B cell (primary cell): ENCODE measurements around the gene SLC35F5. TPM values are rescaled to one million over a fixed set of nuclear protein-coding genes. Genes with fewer than 3 reads are reported as not detected.

Source experiments
- ATAC-seq: fragments of 200-7000 bp; cut with Tn5 transposase; one replicate; pipeline ENCODE4 v1.10.0; 2021; ENCODE audit warnings: low read depth, mild to moderate bottlenecking, moderate number of reproducible peaks, moderate library complexity
- CTCF ChIA-PET: fragments of 350-600 bp; sonication (Branson Sonifier 250); formaldehyde crosslinking; loops from one replicate; lab custom pipeline; 2021; ENCODE audit warnings: antibody characterized with exemption, inconsistent platforms; lab: Charles Lee
- POLR2A ChIA-PET: fragments of 350-600 bp; sonication (Branson Sonifier 250); formaldehyde crosslinking; loops from one replicate; lab custom pipeline; 2021; ENCODE audit warnings: antibody characterized with exemption; lab: Charles Lee
- DNase-seq: peaks from one replicate; pipeline ENCODE4 v3.0.0; 2013
- H2AFZ ChIP-seq: 2 replicates; pipeline ENCODE4 v1.6.1; 2012; ENCODE audit warnings: mild to moderate bottlenecking, low read depth, low read length; ENCODE audit not compliant: insufficient read depth, poor library complexity, severe bottlenecking
- H3K27ac ChIP-seq, 2 donors: 1 replicate in 1 of 2; 2 replicates in 1 of 2; pipeline ENCODE4 v1.5.1; 2012 to 2013; ENCODE audit warnings: low read length in 2 of 2, mild to moderate bottlenecking in 2 of 2, moderate library complexity in 1 of 2
- H3K27me3 ChIP-seq, 4 experiments: fragments of 200-600 bp in 1 of 4; sonication (generic) in 1 of 4; replicated peaks in 1 of 4; 1 replicate in 2 of 4; 2 replicates in 2 of 4; pipeline versions ENCODE4 v1.6.1 to v1.7.0; 2013 to 2016; ENCODE audit warnings: low read length in 3 of 4, mild to moderate bottlenecking in 2 of 4, mixed read lengths in 1 of 4, moderate library complexity in 1 of 4; ENCODE audit not compliant: insufficient read depth in 4 of 4, control insufficient read depth in 3 of 4; ENCODE audit errors: control extremely low read depth in 1 of 4
- H3K36me3 ChIP-seq, 2 experiments: replicated peaks in 1 of 2; 1 replicate in 1 of 2; 2 replicates in 1 of 2; pipeline versions ENCODE4 v1.6.1 to v1.7.1; 2013; ENCODE audit warnings: low read length in 1 of 2; ENCODE audit not compliant: insufficient read depth in 2 of 2, control insufficient read depth in 1 of 2; ENCODE audit errors: control extremely low read depth in 1 of 2, extremely low read depth in 1 of 2
- H3K4me1 ChIP-seq, 2 donors: fragments of 200-600 bp in 1 of 2; sonication (generic) in 1 of 2; 1 replicate in 1 of 2; 2 replicates in 1 of 2; pipeline versions ENCODE4 v1.5.1 to v1.6.1; 2013 to 2017; ENCODE audit warnings: low read length in 2 of 2; ENCODE audit not compliant: control insufficient read depth in 2 of 2, insufficient read depth in 2 of 2
- H3K4me2 ChIP-seq: replicated peaks from 2 replicates; pipeline ENCODE3; 2012; ENCODE audit warnings: mild to moderate bottlenecking, low read depth, low read length; ENCODE audit not compliant: poor library complexity, severe bottlenecking
- H3K4me3 ChIP-seq, 5 experiments: fragments of 200-600 bp in 1 of 5; sonication (generic) in 1 of 5; 1 replicate in 3 of 5; 2 replicates in 2 of 5; pipeline versions ENCODE4 v1.5.1 to v1.7.0; 2011 to 2016; ENCODE audit warnings: low read length in 4 of 5, mild to moderate bottlenecking in 4 of 5, low read depth in 2 of 5, control low read depth in 1 of 5, moderate library complexity in 1 of 5; ENCODE audit not compliant: insufficient read depth in 1 of 5; ENCODE audit errors: control extremely low read depth in 1 of 5, extremely low read depth in 1 of 5
- H3K79me2 ChIP-seq: fragments of 200-600 bp; sonication (generic); one replicate; pipeline ENCODE4 v1.6.0; 2016; ENCODE audit warnings: low read length; ENCODE audit not compliant: control insufficient read depth, insufficient read depth
- H3K9ac ChIP-seq: fragments of 200-600 bp; sonication (generic); 2 replicates; pipeline ENCODE4 v1.6.1; 2017; ENCODE audit warnings: mild to moderate bottlenecking, low read length, moderate library complexity
- H3K9me3 ChIP-seq, 3 donors: one replicate each; pipeline versions ENCODE4 v1.6.1 to v1.7.1; 2013; ENCODE audit warnings: low read length in 2 of 3; ENCODE audit not compliant: control insufficient read depth in 2 of 3, insufficient read depth in 1 of 3; ENCODE audit errors: control extremely low read depth in 1 of 3
- H4K20me1 ChIP-seq: 2 replicates; pipeline ENCODE4 v1.6.0; 2012; ENCODE audit warnings: mild to moderate bottlenecking, low read length; ENCODE audit not compliant: insufficient read depth, control insufficient read depth, poor library complexity, severe bottlenecking
- H3K27ac Mint-ChIP-seq: one replicate; pipeline ENCODE4 v1.8.0; 2021; ENCODE audit warnings: mixed read lengths
- H3K27me3 Mint-ChIP-seq: one replicate; pipeline ENCODE4 v1.8.0; 2021; ENCODE audit warnings: mixed read lengths
- H3K4me1 Mint-ChIP-seq: one replicate; pipeline ENCODE4 v1.8.0; 2021; ENCODE audit warnings: mixed read lengths
- H3K4me3 Mint-ChIP-seq: one replicate; pipeline ENCODE4 v1.8.0; 2021; ENCODE audit warnings: mixed read lengths
- H3K9me3 Mint-ChIP-seq: one replicate; pipeline ENCODE4 v1.8.0; 2022; ENCODE audit warnings: mixed read lengths; ENCODE audit not compliant: insufficient read depth
- CTCF ChIP-seq: fragments of 200-600 bp; IDR thresholded peaks from one replicate; pipeline ENCODE4 v1.8.0; 2022; ENCODE audit warnings: antibody characterized with exemption, mild to moderate bottlenecking
- EZH2 ChIP-seq: IDR thresholded peaks from 2 replicates; pipeline ENCODE4 v1.6.1; 2012; ENCODE audit warnings: borderline replicate concordance, low read depth, mild to moderate bottlenecking, moderate library complexity, low read length; ENCODE audit not compliant: insufficient read depth, poor library complexity, severe bottlenecking
- WGBS: methylation state at CpG from one replicate; pipeline ENCODE4 v1.1.5; 2013; ENCODE audit warnings: missing lambda C conversion rate; ENCODE audit not compliant: insufficient coverage; 5-methylcytosine and 5-hydroxymethylcytosine counted together
- intact Hi-C: fragments of 100-400 bp; cut with micrococcal nuclease; formaldehyde crosslinking; loops from one replicate; pipeline ENCODE4 v1.10.0; 2022
- polyA plus RNA-seq: library from polyadenylated mRNA; depleted of rRNA; stranded (reverse); fragments of >200 nt; gene quantifications from 2 replicates; pipeline ENCODE4 v1.2.3, GENCODE V29; 2012
- total RNA-seq, 2 donors: library from RNA; stranded (reverse); fragments of 120-200 nt in 1 of 2; gene quantifications; 1 replicate in 1 of 2; 2 replicates in 1 of 2; pipeline versions ENCODE4 v1.2.3 to v1.2.4, GENCODE V29; 2013 to 2022

Gene SLC35F5
- total and polyA plus RNA-seq, 2 donors (not counting 1 experiment from before 2014, with no cell fraction given), result 9.8 to 75.5 TPM

- Histone ChIP-seq H3K4me1 (no peaks in the 10 kb centered on the region), H3K4me3 (no peak overlapping the region), H3K27ac (no peak overlapping the region), H3K4me2 (no peak overlapping the region), H3K9ac (no peak overlapping the region), H3K79me2 (no peaks in the 10 kb centered on the region), H3K9me3 (no peaks in the 10 kb centered on the region), H3K27me3 (no peaks in the 10 kb centered on the region), H4K20me1 (no peaks in the 10 kb centered on the region), H2AFZ (no peak overlapping the region), H3K36me3 (peaks cover 21 to 56% of the 10 kb centered on the region in 2 experiments)
- Mint-ChIP-seq H3K27ac (no peak overlapping the region), H3K9me3 (no peaks in the 10 kb centered on the region), H3K27me3 (no peaks in the 10 kb centered on the region), H3K4me3 (no peak overlapping the region), H3K4me1 (no peaks in the 10 kb centered on the region)
- TF ChIP-seq EZH2 (no peak), CTCF (no peak)
- DNase-seq, result no peak
- no peak for ATAC-seq
- WGBS, result 95% methylated on average over 3 of the region's 4 CpGs
- ChIA-PET POLR2A (no interaction called here), CTCF (no interaction called here)
- intact Hi-C loops, result no loop called here
These were observed 16.6 kb downstream of the SLC35F5 start for GRCh38 chr2:113739849-113740248.

- intact Hi-C loops, result no loop called here
- H3K4me1 ChIP-seq, result no peaks in the 10 kb centered on the region
- ATAC-seq, result no peak
- peaks cover 16 to 17% of the 10 kb centered on the region in 2 experiments for H3K36me3 ChIP-seq
- no peak for DNase-seq
- H2AFZ ChIP-seq, result no peak overlapping the region
- Mint-ChIP-seq H3K4me1 (peaks cover 3% of the 10 kb centered on the region), H3K4me3 (no peak overlapping the region), H3K27ac (no peak overlapping the region), H3K27me3 (no peaks in the 10 kb centered on the region), H3K9me3 (no peaks in the 10 kb centered on the region)
- no peak for TF ChIP-seq CTCF
- no peak for TF ChIP-seq EZH2
- no peaks in the 10 kb centered on the region for H3K27me3 ChIP-seq
- ChIA-PET CTCF (no interaction called here), POLR2A (no interaction called here)
- no peak overlapping the region for H3K4me3 ChIP-seq
- no peak overlapping the region for H3K9ac ChIP-seq
- H3K27ac ChIP-seq, result no peak overlapping the region
- H3K4me2 ChIP-seq, result no peak overlapping the region
- H3K9me3 ChIP-seq, result no peaks in the 10 kb centered on the region
- no peaks in the 10 kb centered on the region for H4K20me1 ChIP-seq
- WGBS, result no CpG with 5 or more reads among the region's 1 CpG
- no peaks in the 10 kb centered on the region for H3K79me2 ChIP-seq
These were observed 22.3 kb downstream of the SLC35F5 start for GRCh38 chr2:113734185-113734584.
